KG1 (cell line): ENCODE data around the gene NFATC3.
A peak's percentile ranks its signal among the peaks of the same experiment; 100 is the strongest.

ENCODE experiments used
- DNase-seq: peaks from one replicate; lab custom pipeline; 2025; lab: John Stamatoyannopoulos, UW

The NFATC3 gene

DNA sequence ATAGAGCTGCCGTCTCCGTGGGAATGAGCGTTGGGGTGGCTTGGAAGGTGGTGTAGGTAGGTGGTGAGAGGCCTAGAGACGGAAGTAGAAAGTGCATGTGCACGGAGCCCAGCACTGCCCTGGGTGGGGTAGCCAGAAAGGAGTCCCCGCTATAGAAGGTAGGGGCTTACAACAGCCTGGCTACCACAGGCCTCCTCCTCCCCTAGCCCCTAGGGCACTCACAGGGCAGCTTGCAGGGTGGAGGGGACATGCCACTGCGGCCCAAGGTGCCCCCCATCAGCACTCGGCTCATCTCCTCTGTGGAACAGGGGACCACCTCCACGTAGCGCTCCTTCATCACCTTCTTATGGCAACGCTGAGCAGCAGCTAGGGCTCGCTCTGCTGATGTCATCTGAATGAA is 145.8 kb downstream of the NFATC3 start:
- DNase-seq = no peak

DNA sequence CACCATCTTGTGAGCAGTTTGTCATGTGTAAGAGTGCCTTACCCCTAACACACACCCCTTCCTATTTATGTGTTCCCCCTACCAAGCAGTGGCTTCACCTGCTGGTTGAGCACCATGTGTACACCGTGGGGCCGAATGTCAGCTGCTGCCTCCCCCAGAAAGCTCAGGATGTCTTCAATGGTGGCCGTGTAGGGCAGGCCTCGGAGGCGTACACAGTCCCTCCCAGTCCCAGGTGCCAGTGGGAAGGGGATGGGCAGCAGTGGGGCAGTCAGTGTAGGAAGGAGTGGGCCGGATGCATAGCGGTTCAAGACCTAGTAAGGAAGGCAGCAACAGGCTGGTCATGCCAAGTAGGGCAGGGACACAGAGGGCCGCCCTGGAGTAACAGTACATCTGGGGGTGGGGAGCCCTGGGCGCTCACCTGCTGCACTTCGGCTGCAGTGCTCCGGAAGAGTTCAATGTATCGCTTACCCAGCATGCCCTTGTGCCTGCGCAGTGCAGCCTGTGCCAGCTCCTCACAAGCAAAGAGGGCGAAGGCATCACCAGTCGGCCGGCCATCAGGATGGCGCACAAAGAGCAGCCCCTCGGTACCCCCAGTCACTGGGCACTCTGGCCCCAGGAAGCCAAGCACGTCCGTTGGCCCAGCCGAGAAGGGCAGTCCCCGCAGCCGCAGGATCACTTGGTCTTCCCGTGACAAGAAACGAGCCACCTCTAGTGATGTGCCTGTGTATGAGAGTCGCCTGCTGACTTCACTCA is 146.4 kb downstream of the NFATC3 start:
- DNase-seq = no peak

DNA sequence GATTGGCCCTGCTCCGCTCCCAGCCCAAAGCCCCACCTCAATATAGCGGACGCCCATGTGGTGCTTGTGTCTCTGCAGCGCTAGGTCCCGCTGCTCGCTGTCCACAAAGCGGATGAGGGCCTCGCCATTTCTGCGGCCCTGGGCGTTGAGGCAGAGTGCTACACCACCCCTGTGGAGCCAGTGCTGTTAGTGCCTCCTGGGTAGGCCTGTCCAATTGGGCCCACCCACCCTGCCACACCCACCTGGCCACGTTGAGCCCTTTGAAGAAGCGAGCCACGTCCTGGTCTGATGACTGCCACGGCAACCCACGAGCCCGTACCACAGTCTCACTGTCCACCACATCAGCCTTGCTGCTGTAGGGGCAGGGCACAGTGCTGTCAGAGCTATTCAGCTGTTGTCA is 147.2 kb downstream of the NFATC3 start:
- DNase-seq = no peak

DNA sequence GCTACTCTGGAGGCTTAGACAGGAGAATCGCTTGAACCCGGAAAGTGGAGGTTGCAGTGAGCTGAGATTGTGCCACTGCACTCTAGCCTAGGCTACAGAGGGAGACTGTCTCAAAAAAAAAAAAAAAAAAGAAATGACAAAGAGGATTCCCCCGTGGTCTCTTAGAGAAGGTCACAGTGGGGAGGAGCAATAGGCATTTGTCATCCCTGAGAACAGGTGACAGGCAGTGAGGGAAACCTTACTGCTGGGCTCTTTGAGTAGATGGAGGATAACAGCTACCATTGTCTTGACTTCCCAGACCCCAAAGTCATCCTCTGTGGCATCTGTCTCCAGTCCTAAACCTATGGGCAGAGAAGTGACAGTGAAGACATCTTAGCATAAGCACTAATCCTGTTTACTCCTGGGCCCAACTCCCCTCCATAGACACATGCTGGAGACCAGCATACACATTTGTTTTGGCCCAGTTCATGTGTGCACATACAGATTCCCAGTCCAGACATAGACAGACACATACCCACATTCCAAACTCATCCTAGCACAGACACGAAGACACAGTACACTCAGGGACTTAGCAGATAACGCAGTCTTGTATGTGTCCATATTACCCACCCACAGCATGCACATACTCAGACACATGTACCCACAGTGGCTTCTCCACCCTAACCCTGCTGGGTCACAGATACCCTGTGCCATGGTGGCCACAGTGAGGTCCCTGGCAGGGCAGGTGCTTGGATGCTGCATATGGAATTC is 148.1 kb downstream of the NFATC3 start:
- no peak for DNase-seq

DNA sequence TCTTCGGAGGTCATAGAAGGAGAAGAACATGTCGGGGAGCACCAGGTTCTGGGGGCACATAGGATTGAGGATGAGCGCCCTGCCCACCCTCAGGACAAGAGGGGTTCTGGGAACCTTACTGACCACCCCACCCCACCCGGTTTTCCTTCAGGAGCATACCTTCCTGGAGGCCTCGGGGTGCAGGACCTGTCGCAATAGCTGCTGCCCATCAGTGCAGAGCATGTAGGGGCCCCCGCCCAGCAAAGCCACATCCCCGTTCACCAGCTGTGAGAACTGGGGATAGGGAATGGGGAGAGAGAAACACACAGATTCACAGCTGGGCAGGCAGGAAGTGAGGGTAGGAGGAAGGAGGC is 148.6 kb downstream of the NFATC3 start:
- DNase-seq = no peak

DNA sequence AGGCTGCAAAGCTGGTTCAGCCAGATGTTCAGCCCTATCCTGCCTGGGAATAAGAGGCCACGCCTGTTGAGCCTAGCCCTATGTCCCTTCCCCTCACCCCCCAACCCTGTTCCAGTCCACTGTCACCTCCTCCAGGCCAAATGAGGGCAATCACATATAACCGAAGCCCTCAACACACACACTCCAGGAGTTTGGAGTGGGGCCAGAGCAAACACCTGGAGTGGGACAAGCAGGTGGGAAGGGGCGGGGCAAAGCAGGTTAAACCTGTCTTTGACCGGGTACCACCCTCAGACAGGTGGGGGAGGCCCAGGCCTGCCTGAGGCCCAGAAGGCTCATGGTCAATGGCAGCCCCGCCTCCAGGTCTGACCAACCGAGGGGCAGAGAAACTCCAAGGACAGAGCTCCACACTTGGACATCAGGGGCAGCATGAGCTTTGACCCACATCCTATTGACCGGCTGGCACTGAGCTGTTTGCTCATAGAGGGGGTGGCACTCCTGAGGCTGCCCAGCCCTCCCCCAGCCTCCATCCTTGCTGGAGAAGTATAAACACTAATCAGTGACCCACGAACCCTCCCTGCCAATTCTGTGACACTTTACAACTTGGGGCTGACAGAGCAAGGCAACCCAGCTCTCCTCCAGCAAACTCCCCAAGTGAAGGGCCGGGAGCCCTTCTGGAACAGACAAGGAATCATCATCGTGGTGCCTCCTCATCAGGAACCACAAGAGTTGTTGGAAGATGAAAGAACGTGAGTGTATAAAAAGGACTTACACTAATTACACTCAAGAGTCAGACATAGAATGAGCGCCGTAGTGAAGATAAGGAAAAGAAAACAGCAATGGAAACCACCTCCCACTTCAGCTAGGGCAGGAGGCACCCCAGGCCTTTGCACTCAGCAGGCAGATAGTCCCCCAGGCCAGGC is 149.3 kb downstream of the NFATC3 start:
- no peak for DNase-seq

DNA sequence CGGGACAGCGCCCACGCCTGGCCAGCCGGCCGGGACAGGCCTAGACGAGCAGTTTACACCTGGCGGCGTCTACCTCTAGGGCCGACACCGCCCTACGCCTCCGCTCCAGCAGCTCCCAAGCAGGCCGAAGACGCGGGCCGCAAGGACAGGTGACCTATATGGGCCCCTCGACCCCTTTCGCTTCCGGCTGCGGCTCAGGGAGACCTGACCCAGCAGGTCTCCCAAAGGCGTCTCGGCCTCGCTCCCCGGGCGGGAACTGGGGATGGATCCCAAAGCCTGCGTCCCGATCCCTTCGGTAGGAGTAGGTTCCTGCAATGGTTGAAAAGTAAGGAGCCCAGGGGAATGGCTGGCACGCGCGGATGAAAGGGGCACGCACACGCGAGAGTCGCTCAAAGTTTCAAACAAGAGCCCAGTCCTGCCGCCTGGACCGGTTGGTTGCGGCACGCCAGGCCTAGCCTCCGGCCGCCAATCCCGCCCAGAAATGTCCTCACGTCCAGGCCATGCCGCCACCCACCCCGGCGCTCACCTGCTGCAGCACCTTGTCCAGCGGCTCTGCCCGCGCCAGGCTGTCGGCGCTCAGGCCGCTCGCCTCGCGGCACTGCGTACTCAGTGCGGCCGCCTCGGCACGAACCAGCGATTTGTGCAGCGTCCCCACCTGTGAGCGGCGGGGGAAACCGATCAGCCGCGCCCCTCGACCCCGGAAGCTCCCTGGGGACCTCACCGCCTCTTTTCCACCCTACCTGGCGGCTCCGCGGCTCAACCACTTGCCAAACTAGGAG is 150.1 kb downstream of the NFATC3 start:
- DNase-seq = no peak

DNA sequence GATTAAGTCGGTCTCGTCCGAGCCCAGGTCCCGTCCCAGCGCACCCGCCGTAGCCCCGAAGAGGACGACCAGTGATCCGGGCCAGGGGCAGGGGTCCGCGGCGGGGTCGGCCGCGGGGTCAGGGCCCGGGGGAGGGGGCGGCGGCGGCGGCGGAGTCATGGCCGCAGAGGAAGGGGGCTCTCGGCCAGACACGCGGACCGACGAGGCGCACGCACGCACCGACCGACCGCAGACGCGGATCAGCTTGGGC is 150.6 kb downstream of the NFATC3 start, which contains the start of gene ESRP2:
Gene ESRP2, minus strand, starts transcription at position 241 of the 250 bp plus-strand sequence. Its CDS starts 82 bp downstream, at position 159.
- DNase-seq = no peak

DNA sequence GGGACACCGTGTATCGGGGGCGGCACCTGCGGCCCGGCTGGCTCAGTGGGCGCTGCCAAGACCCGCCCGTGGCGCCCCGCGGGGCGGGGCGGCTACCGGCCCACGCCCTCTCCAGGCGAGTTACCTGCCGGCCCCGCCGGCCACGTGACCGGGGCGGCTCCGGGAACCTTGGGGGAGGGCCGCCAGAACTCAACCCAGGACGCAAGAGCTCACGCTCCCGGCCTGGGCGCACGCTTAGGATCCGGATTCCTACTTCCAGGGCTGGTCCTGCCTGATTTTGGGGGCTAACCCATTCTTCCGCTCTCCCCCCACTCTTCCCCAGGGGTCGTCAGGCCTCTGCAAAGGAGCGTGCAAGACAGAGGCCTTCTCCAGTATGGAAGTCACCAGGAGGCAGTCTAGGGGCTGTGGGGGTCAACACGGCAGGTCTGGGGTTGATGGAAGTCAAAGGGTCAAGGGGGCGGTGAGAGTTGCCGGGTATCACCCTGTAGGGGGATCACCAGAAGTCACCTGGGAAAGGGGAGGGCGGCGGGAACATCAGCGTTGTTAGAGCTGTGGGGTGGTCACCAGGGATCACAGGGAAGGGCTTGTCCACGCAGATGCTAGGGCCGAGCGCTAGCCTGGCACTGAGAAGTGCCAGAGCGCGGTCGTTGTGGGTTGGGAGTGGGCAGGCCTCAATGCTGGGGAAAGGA is 151.1 kb downstream of the NFATC3 start:
- no peak for DNase-seq

DNA sequence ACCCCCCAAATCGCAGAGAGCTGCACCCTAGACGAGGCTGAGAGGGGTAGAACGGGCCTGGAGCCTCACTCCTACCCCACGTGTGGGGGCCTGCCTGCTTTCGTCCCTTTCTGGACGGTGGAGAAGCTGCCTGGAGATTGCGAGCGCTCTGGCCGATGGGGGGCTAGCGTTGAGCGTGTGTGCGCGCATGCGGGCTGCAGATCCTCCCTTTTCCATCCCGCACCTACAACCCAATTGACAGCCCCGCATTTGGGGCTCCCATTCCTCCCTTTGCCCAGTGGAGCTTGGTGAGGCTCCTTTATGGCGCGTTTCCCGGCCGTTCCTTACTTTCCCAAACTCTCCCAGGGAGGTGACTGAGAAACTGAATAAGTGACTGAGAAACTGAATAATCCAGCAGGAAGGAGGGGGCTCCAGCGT is 151.7 kb downstream of the NFATC3 start:
- DNase-seq = no peak

DNA sequence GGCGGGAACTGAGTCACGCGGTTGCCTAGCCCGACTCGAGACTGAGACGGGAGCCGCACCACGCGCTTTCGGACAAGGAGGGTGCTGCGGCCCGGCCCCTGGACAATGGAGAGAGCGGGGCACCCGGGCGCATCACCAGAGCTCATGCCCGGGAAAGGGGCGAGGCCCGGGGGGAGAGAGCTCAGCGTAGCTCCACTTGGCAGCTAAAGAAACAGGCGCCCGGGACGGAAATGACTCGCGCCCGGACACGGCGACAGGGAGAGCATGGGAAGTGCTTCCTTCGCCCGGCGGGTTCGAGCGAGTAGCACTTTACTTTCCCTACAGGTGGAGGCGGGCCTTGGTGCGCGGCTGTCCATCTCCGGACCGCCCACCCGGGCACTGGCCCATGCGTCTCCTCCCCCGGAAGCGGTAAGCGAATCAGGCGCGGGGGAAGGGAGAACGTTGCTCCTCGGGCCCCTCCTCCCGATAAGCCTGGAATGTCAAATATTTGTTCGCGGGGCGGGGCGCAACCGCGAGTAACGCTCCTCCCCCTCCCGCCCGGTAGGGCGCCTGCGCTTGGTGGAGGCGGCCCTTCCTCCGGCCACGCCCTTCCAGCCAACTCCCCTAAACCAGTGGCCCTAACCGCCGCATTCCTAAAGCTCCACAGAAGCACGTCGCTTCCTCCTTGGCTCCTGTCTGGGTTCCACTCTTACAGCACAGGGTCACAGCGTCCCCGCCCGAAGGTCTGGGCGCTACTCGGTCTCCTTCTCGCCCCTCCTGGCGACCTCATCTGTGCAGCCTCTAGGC is 152.3 kb downstream of the NFATC3 start:
- DNase-seq = no peak

DNA sequence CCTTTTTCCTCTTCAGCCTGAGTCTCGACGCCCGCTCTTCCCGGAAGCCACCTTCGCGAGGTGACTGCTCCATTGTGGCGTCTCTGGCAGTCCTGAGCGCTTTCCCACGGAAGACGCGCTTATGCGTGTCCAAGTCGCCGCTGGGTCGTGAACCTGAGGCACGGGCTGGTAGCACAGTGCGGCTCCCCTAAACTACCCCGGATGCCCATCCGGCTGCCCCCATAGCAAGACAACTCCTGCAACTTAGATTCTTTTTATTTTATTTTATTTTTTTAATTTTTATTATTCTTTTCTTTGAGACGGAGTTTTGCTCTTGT is 152.8 kb downstream of the NFATC3 start:
- DNase-seq = no peak

DNA sequence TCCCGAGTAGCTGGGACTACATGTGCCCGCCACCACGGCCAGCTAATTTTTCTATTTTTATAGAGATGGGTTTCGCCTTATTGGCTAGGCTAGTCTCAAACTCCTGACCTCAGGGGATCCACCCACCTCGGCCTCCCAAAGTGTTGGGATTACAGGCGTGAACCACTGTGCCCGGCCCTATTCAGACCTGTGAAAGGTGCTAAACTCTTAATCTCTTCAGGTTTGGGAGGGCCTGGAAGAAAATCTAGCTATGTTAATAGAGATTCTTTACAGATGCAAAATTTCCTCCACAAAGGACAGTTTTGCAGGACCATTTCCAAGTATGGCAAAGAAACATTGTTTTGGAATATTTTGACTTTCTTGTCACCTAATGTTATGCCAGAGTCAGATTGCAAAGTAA is 156.9 kb downstream of the NFATC3 start:
- no peak for DNase-seq

DNA sequence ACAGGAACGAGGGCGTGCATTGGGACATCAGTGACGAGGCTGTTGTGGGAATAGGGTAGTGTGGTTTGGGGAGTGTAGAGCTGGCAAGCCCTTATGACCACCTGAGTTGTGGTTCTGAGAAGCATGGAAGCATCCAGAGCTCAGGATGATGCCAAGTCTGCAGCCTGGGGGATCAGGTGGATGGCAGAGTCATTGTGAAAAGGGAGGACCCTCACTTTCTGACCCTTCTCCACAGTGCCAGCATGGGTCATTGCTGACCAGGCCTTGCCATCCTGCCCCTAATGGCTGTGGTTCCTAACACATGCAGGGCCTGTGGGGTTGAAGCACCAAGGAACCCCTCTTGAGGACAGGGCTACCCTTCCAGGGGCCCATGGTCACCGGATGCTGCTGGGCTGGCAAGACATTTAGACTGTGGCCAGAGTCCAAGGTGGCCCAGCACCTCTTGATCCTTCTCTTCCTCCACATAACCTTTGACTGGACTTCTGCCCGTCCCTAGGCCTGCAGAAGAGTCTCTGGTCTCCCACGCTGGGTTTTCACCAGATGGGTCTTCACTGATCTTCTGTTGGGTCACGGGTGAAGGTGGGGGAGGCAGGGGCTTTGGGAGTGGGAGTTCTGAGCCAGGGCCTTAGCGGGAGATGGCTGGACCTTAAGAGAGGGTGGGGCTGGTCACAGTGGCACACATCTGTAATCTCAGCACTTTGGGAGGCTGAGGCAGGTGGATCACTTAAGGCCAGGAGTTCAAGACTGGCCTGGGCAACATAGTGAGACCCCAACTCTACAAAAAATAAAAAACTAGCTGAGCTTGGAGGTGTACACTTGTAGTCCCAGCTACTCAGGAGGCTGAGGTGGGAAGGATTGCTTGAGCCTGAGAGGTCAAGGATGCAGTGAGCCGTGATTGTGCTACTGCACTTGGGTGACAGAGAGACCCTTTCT is 158.0 kb downstream of the NFATC3 start:
- DNase-seq = no peak

DNA sequence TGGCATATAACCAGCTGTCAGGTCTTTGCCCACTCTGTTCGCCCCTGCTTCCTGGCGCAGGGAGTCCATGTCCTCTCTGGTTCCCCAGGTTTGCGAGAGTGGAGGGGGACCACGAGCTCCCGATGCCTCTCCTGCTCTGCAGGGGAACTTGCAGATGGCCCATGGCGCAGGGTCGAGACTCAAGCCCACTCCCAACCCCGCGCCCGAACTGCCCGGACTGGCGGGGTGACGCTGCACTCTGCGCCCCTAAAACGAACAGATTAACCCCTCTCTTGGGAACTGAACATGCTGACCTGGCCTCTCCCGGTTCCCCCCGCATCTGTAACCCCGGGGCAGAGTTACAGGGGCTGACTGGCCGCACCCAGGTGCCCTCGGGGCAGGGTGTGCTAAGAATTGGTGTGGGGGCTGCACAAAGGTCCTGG is 159.3 kb downstream of the NFATC3 start:
- no peak for DNase-seq

DNA sequence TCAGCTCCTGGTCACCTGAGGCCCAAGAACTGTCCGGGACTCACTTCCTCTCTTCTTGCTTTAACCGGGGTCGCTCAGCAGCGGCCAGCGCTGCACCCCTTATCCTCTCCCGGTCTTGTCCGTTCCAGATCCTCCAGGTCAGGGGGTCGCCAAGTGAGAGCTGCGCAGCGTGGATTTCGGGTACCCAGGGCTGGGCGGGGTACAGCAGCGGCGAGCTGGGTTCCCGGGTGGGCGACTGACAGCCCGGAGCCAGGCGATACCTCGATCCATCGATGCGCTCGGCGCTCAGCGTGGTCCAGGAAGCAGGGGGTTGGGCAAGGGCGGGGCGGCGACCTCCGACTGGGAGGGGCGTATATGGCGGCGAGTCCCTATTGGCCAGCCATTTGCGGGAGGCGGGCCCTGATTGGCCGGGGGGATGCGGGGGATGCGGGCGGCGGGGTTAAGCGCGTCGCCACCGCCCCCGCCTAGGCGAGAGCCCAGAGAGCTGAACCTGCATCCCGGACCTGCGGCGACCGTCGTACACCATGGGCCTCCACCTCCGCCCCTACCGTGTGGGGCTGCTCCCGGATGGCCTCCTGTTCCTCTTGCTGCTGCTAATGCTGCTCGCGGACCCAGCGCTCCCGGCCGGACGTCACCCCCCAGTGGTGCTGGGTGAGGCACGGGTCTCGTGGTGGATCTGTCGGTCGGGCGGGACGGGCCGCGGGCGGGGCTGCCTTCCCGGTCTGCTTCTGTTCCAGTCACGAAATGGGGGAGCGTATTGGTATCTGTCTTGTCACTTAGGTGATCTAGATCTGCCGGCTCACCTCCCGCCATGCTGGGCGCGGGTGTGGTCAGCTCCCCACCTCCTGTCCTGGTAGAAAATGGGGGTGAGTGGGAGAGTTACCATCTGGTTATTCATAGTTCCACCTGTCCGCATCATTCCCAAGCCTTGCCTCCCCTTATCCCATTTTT is 160.0 kb downstream of the NFATC3 start, which contains the start of gene PLA2G15:
Gene PLA2G15, plus strand, starts transcription at position 471 of the 951 bp plus-strand sequence. Its CDS starts 54 bp downstream, at position 525.
- peak; percentile 65 for DNase-seq

DNA sequence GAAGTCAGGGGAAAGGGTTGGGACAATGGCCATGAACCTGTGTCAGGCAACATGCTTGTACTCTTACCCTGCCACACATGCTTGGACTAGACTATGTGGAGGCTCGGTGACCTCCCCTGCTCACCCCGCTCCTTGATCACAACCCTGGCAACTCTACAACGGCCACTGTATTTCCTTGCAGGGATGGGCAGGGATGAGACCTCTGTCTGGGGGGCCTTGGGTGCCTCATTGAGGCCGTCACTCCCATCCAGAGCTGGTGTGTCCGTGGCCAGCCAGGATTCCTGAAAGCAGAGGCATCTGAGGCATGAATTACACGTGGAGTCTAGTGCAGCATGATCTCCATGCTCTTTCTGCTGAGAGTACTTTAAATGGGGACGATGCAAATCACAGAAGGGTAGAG is 161.0 kb downstream of the NFATC3 start:
- no peak for DNase-seq

DNA sequence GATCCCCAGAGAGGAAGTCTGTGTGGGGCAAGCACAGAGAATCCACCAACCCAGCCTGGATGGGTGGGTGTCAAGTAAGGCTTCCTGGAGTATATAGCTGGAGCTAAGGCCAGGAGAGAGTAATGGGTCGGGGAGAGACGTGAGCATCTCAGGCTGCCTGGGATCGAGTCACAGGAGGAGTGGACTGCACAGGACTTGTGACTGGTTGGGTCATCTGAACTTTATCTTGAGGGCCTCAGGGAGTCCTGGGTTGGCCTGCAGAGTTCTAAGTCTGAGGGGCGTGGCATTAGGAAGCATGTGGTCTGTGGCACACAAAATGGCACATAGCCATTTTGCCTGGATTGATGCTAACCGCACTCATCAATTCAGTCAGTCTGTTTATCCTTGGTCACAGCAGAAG is 161.5 kb downstream of the NFATC3 start:
- no peak for DNase-seq
